Measurements from ENCODE around the gene ZNF555. TPM values are rescaled to one million over a fixed set of nuclear protein-coding genes. Genes with fewer than 3 reads are reported as not detected.

The ZNF555 gene
- polyA plus RNA-seq, 2 of the 4 experiments (the other 2 are of a cell fraction), result 1.7 to 2.3 TPM

DNA sequence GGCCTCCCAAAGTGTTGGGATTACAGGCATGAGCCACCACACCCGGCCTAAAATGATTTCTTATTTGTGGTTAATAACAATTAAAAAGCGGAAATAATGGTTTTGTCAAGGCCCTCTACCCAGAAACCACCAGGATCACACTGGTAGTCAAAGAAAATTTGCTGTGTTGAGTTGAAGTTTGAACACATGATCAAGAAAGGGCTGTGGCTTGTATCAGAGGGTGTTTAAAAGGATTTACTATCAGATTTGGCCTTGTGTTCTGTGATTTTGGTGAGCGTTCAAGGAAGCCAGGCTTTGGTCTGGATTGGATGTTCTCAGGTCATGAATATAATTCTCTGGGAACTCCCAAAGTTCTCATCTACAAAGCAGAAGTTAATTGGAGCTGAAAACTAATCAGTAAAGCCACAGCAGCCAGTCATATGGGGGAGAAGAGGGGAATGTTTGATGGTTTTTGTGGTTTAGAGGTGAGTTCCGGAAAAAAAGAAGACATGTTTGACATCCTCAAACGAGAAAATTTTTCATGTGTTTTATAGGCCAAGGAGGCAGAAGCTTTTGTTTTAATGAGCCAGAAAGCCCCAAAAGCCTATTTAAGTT is 15.3 kb downstream of the ZNF555 start:
- no peak for FAIRE-seq
- Histone ChIP-seq H3K27ac (no peak overlapping the region), H3K4me3 (no peak overlapping the region), H3K4me2 (no peak overlapping the region), H3K4me1 (no peaks in the 10 kb centered on the region), H3K9me3 (peaks cover 71% of the 10 kb centered on the region)
- POLR2A ChIA-PET, result no interaction called here
- CTCF ChIA-PET, result no interaction called here
- no peak for ATAC-seq
- TF ChIP-seq, protein P1, sequence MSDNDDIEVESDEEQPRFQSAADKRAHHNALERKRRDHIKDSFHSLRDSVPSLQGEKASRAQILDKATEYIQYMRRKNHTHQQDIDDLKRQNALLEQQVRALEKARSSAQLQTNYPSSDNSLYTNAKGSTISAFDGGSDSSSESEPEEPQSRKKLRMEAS (IDR thresholded peaks at IDR 0.05), result no peak
- TF ChIP-seq RCOR1 (IDR thresholded peaks at IDR 0.05; ENCODE audit: low read depth, low read length) (no peak), JUN (IDR thresholded peaks at IDR 0.05) (no peak), MAFK (IDR thresholded peaks at IDR 0.05; ENCODE audit: partially characterized antibody) (no peak), CBX2 (IDR thresholded peaks at IDR 0.05; ENCODE audit: borderline replicate concordance, low read depth) (no peak), POLR2AphosphoS2 (conservative IDR thresholded peaks at IDR 0.05; ENCODE audit: low read length) (no peak), ZFP36 (IDR thresholded peaks at IDR 0.05; ENCODE audit: borderline replicate concordance, partially characterized antibody) (no peak), HDAC2 (IDR thresholded peaks at IDR 0.05) (no peak), SREBF2 (IDR thresholded peaks at IDR 0.05) (no peak), TFCP2L1 (CRISPR knock-in tag; IDR thresholded peaks at IDR 0.05) (no peak), KDM1A (IDR thresholded peaks at IDR 0.05; ENCODE audit: low read depth) (no peak), FOXS1 (CRISPR knock-in tag; IDR thresholded peaks at IDR 0.05) (no peak), RARB (CRISPR knock-in tag; IDR thresholded peaks at IDR 0.05) (no peak), POLR2A (IDR thresholded peaks at IDR 0.05; ENCODE audit: low read length) (no peak)
- TF ChIP-seq, protein P2, sequence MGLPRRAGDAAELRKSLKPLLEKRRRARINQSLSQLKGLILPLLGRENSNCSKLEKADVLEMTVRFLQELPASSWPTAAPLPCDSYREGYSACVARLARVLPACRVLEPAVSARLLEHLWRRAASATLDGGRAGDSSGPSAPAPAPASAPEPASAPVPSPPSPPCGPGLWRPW (IDR thresholded peaks at IDR 0.05), result no peak
- whole genome bisulfite sequencing (ENCODE audit: missing lambda C conversion rate), result 68% methylated on average over 5 of the region's 5 CpGs
- no peak for DNase-seq (ENCODE audit: low read depth in 1 of 2, low spot score in 1 of 2)

DNA sequence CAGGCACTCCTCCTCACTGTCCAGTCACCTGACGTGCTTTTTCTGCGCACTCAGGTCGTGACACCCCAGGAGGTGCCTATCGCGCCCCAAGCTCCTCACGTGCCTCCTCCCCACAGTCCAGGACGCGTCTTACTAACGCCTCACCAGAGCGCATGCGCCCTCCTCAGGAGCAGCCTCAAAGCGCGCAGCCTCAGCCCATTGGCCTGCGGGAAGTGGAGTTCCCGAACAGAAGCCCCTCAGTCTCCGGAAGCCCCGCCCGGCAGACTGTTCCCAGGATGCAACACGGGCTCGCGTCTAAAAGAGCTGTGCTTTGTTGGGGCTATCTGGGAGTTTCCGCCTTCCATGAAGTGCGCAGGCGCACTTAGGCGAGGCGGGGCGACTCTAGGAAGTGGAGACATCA is 17.6 kb downstream of the ZNF555 start:
- H3K27ac ChIP-seq, result no peak overlapping the region
- DNase-seq (ENCODE audit: low read depth in 1 of 2, low spot score in 1 of 2) (no peak), ATAC-seq (no peak), FAIRE-seq (no peak)
- H3K4me2 ChIP-seq, result no peak overlapping the region
- TF ChIP-seq EHF (CRISPR knock-in tag; IDR thresholded peaks at IDR 0.05) (no peak), ESRRA (IDR thresholded peaks at IDR 0.05; ENCODE audit: borderline replicate concordance, low read length) (no peak), KDM1A (IDR thresholded peaks at IDR 0.05; ENCODE audit: low read depth) (no peak)
- TF ChIP-seq, protein P3, sequence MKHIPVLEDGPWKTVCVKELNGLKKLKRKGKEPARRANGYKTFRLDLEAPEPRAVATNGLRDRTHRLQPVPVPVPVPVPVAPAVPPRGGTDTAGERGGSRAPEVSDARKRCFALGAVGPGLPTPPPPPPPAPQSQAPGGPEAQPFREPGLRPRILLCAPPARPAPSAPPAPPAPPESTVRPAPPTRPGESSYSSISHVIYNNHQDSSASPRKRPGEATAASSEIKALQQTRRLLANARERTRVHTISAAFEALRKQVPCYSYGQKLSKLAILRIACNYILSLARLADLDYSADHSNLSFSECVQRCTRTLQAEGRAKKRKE (CRISPR knock-in tag; IDR thresholded peaks at IDR 0.05; ENCODE audit: low read depth), result no peak
- no peaks in the 10 kb centered on the region for H3K4me1 ChIP-seq
- POLR2A ChIA-PET, result interaction anchor here (0.5 kb wide), 1 partner anchor 412 kb away, joined by 3 read pairs; no protein-coding TSS in a partner anchor
- H3K4me3 ChIP-seq, result no peak overlapping the region
- H3K9me3 ChIP-seq, result peaks cover 49% of the 10 kb centered on the region
- 80% methylated on average over 23 of the region's 27 CpGs for WGBS (ENCODE audit: missing lambda C conversion rate)
- CTCF ChIA-PET, result interaction anchor here (0.6 kb wide), 1 partner anchor 39 kb away, joined by 3 read pairs; the partner anchor contains the start of gene ZNF554

DNA sequence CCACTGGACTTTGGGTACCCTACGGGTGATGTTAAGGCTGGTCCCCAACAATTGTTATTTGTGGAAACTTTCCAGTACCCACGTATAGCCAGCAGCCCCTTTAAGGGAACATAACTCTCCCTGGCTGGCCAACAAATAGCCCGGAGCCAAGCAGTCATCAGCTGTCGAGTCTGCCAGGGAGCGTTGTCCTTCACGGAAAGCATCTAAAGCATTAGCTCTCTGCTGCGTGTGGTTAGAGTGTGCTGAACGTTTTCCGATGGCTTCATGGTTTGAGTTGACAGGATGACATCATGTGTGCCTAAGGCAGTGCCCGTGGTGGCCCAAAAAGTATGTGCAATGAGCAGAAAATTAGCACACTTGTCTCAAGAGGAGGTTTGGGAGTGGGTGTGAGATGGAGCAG is 22.5 kb downstream of the ZNF555 start:
- CTCF ChIA-PET, result interaction anchor here (0.6 kb wide), 1 partner anchor 24 kb away, joined by 3 read pairs; no protein-coding TSS in a partner anchor
- ATAC-seq (no peak), FAIRE-seq (no peak), DNase-seq (ENCODE audit: low read depth in 1 of 2, low spot score in 1 of 2) (no peak)
- POLR2A ChIA-PET, result no interaction called here
- H3K27ac ChIP-seq, result no peak overlapping the region
- H3K9me3 ChIP-seq, result peaks cover 26% of the 10 kb centered on the region; the same call in 2 of the 3 replicates
- H3K4me3 ChIP-seq, result no peak overlapping the region
- TF ChIP-seq, protein P2 (IDR thresholded peaks at IDR 0.05), result no peak
- no peak for TF ChIP-seq HOXA7 (CRISPR knock-in tag; IDR thresholded peaks at IDR 0.05)
- TF ChIP-seq FOSL2 (IDR thresholded peaks at IDR 0.05), result no peak
- no peak for TF ChIP-seq FOSL2 (CRISPR knock-in tag; IDR thresholded peaks at IDR 0.05)
- TF ChIP-seq, protein P4, sequence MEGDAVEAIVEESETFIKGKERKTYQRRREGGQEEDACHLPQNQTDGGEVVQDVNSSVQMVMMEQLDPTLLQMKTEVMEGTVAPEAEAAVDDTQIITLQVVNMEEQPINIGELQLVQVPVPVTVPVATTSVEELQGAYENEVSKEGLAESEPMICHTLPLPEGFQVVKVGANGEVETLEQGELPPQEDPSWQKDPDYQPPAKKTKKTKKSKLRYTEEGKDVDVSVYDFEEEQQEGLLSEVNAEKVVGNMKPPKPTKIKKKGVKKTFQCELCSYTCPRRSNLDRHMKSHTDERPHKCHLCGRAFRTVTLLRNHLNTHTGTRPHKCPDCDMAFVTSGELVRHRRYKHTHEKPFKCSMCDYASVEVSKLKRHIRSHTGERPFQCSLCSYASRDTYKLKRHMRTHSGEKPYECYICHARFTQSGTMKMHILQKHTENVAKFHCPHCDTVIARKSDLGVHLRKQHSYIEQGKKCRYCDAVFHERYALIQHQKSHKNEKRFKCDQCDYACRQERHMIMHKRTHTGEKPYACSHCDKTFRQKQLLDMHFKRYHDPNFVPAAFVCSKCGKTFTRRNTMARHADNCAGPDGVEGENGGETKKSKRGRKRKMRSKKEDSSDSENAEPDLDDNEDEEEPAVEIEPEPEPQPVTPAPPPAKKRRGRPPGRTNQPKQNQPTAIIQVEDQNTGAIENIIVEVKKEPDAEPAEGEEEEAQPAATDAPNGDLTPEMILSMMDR (IDR thresholded peaks at IDR 0.05), result no peak
- H3K4me1 ChIP-seq, result no peaks in the 10 kb centered on the region
- no peak overlapping the region for H3K4me2 ChIP-seq
- WGBS (ENCODE audit: missing lambda C conversion rate), result 19% methylated on average over 8 of the region's 10 CpGs

All from A549 (cell line).